HepG2 (cell line): Measurements from ENCODE around the gene CAMSAP2. TPM values are rescaled to one million over a fixed set of nuclear protein-coding genes. Genes with fewer than 3 reads are reported as not detected.

Experiments
- ATF7-NPFF ChIP-seq: sonication (generic); formaldehyde crosslinking; IDR thresholded peaks from 2 replicates; pipeline ENCODE4 v1.8.1; 2023; ENCODE audit warnings: mild to moderate bottlenecking, low read depth, missing genetic modification reagents, moderate library complexity
- BCL6 ChIP-seq: IDR thresholded peaks from 2 replicates; pipeline ENCODE4 v1.6.1; 2016; ENCODE audit warnings: missing genetic modification reagents, missing compliant biosample characterization
- PPARG ChIP-seq: conservative IDR thresholded peaks from 2 replicates; pipeline ENCODE4 v1.6.1; 2016; ENCODE audit warnings: missing biosample characterization, missing genetic modification reagents
- REXO4 ChIP-seq: sonication (generic); formaldehyde crosslinking; IDR thresholded peaks from 2 replicates; pipeline ENCODE4 v1.8.0; 2022; ENCODE audit warnings: missing genetic modification reagents, mild to moderate bottlenecking, borderline replicate concordance
- SP140L ChIP-seq: sonication (generic); formaldehyde crosslinking; IDR thresholded peaks from 2 replicates; pipeline ENCODE4 v1.4.0; 2020; ENCODE audit warnings: missing genetic modification reagents, borderline replicate concordance
- SPEN ChIP-seq: sonication (generic); formaldehyde crosslinking; IDR thresholded peaks from 2 replicates; pipeline ENCODE4 v1.5.1; 2020; ENCODE audit warnings: low read depth, mild to moderate bottlenecking, missing genetic modification reagents
- ZBTB10 ChIP-seq: sonication (generic); formaldehyde crosslinking; IDR thresholded peaks from 2 replicates; pipeline ENCODE4 v1.4.0; 2020; ENCODE audit warnings: missing genetic modification reagents, borderline replicate concordance
- ZBTB8A ChIP-seq: sonication (generic); formaldehyde crosslinking; IDR thresholded peaks from 2 replicates; pipeline ENCODE4 v1.4.0; 2020; ENCODE audit warnings: mild to moderate bottlenecking, low read depth, missing genetic modification reagents, borderline replicate concordance
- ZFYVE20 ChIP-seq: sonication (generic); formaldehyde crosslinking; IDR thresholded peaks from 2 replicates; pipeline ENCODE4 v1.8.0; 2023; ENCODE audit warnings: low read depth, mild to moderate bottlenecking, moderate library complexity, missing genetic modification reagents, borderline replicate concordance
- ZNF234 ChIP-seq: sonication (generic); formaldehyde crosslinking; conservative IDR thresholded peaks from 2 replicates; pipeline ENCODE4 v1.5.1; 2020; ENCODE audit warnings: mild to moderate bottlenecking, missing genetic modification reagents
- ZNF558 ChIP-seq: sonication (generic); formaldehyde crosslinking; IDR thresholded peaks from 2 replicates; pipeline ENCODE4 v1.9.0; 2022; ENCODE audit warnings: mild to moderate bottlenecking, missing genetic modification reagents, borderline replicate concordance
- ZNF720 ChIP-seq: sonication (generic); formaldehyde crosslinking; IDR thresholded peaks from 2 replicates; pipeline ENCODE4 v1.4.0; 2020; ENCODE audit warnings: missing genetic modification reagents
- polyA plus RNA-seq, 8 experiments: library from polyadenylated mRNA; depleted of rRNA in 3 of 8; stranded (reverse) in 7 of 8; unstranded in 1 of 8; fragments of >200 nt; fragmentation: Illumina TruSeq in 4 of 8; extraction: Trizol in 4 of 8; gene quantifications; 2 replicates each; pipeline versions ENCODE4 v1.2.1 to v1.2.3, GENCODE V29; 2011 to 2016; ENCODE audit warnings: low read depth in 4 of 8, missing spikeins in 1 of 8, mixed read lengths in 1 of 8; ENCODE audit not compliant: insufficient read depth in 1 of 8
- total RNA-seq, 5 experiments: library from RNA; depleted of rRNA; stranded (reverse); fragments of >200 nt; fragmentation: Illumina TruSeq; extraction: Trizol; gene quantifications; 2 replicates each; pipeline ENCODE4 v1.2.3, GENCODE V29; 2016; ENCODE audit warnings: low read depth in 1 of 5
- TF ChIP-seq, protein P1 (sequence below): sonication (generic); formaldehyde crosslinking; IDR thresholded peaks from 2 replicates; pipeline ENCODE4 v1.9.0; 2021; ENCODE audit warnings: missing genetic modification reagents, mild to moderate bottlenecking, borderline replicate concordance
- TF ChIP-seq, protein P2 (sequence below): IDR thresholded peaks from 2 replicates; pipeline ENCODE4 v1.6.1; 2012; ENCODE audit warnings: low read depth, low read length, improper control_type of control experiment
- TF ChIP-seq, protein P3 (sequence below): sonication (generic); formaldehyde crosslinking; IDR thresholded peaks from 2 replicates; pipeline ENCODE4 v1.5.1; 2020; ENCODE audit warnings: missing genetic modification reagents, mild to moderate bottlenecking, borderline replicate concordance
- TF ChIP-seq, protein P4 (sequence below): sonication (generic); formaldehyde crosslinking; IDR thresholded peaks from 2 replicates; pipeline ENCODE4 v1.5.0; 2020; ENCODE audit warnings: missing genetic modification reagents, mild to moderate bottlenecking, borderline replicate concordance
- TF ChIP-seq, protein P5 (sequence below): sonication (generic); formaldehyde crosslinking; IDR thresholded peaks from 2 replicates; pipeline ENCODE4 v1.8.1; 2022; ENCODE audit warnings: mild to moderate bottlenecking, missing genetic modification reagents

Gene CAMSAP2
- total and polyA plus RNA-seq, 2 of the 13 experiments (the other 11 are each of a cell fraction or from before 2014, with no cell fraction given) = 3.4 to 8.2 TPM

GRCh38 chr1:200890818-200891773, 152.4 kb downstream of the CAMSAP2 start (continued):
- TF ChIP-seq ZBTB8A (CRISPR knock-in tag) = 0 out of 2 replicates have a peak, but pooled peaks have one; percentile 48
- no peak for TF ChIP-seq ZNF720 (CRISPR knock-in tag)
- TF ChIP-seq ZNF558 (CRISPR knock-in tag) = 0 out of 2 replicates have a peak, but pooled peaks have one; percentile 38
- peak; percentile 42; the same call in 1 of the 2 replicates for TF ChIP-seq PPARG
- no peak for TF ChIP-seq REXO4 (CRISPR knock-in tag)
- TF ChIP-seq SP140L (CRISPR knock-in tag) = no peak
- TF ChIP-seq ZNF234 (CRISPR knock-in tag) = peak; percentile 52; the same call in 1 of the 2 replicates
- TF ChIP-seq, protein P1, sequence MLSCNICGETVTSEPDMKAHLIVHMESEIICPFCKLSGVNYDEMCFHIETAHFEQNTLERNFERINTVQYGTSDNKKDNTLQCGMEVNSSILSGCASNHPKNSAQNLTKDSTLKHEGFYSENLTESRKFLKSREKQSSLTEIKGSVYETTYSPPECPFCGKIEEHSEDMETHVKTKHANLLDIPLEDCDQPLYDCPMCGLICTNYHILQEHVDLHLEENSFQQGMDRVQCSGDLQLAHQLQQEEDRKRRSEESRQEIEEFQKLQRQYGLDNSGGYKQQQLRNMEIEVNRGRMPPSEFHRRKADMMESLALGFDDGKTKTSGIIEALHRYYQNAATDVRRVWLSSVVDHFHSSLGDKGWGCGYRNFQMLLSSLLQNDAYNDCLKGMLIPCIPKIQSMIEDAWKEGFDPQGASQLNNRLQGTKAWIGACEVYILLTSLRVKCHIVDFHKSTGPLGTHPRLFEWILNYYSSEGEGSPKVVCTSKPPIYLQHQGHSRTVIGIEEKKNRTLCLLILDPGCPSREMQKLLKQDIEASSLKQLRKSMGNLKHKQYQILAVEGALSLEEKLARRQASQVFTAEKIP (CRISPR knock-in tag) = no peak
- TF ChIP-seq, protein P2, sequence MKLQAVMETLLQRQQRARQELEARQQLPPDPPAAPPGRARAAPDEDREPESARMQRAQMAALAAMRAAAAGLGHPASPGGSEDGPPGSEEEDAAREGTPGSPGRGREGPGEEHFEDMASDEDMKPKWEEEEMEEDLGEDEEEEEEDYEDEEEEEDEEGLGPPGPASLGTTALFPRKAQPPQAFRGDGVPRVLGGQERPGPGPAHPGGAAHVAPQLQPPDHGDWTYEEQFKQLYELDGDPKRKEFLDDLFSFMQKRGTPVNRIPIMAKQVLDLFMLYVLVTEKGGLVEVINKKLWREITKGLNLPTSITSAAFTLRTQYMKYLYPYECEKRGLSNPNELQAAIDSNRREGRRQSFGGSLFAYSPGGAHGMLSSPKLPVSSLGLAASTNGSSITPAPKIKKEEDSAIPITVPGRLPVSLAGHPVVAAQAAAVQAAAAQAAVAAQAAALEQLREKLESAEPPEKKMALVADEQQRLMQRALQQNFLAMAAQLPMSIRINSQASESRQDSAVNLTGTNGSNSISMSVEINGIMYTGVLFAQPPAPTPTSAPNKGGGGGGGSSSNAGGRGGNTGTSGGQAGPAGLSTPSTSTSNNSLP = no peak
- TF ChIP-seq ATF7-NPFF (CRISPR knock-in tag) = peak; percentile 37
- TF ChIP-seq, protein P3, sequence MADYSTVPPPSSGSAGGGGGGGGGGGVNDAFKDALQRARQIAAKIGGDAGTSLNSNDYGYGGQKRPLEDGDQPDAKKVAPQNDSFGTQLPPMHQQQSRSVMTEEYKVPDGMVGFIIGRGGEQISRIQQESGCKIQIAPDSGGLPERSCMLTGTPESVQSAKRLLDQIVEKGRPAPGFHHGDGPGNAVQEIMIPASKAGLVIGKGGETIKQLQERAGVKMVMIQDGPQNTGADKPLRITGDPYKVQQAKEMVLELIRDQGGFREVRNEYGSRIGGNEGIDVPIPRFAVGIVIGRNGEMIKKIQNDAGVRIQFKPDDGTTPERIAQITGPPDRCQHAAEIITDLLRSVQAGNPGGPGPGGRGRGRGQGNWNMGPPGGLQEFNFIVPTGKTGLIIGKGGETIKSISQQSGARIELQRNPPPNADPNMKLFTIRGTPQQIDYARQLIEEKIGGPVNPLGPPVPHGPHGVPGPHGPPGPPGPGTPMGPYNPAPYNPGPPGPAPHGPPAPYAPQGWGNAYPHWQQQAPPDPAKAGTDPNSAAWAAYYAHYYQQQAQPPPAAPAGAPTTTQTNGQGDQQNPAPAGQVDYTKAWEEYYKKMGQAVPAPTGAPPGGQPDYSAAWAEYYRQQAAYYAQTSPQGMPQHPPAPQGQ (CRISPR knock-in tag) = no peak
- TF ChIP-seq SPEN (CRISPR knock-in tag) = 0 out of 2 replicates have a peak, but pooled peaks have one; percentile 29
- TF ChIP-seq, protein P4, sequence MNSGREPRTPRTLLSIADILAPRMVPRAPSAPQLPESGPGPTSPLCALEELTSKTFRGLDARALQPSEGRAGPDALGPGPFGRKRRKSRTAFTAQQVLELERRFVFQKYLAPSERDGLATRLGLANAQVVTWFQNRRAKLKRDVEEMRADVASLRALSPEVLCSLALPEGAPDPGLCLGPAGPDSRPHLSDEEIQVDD (CRISPR knock-in tag) = no peak
- no peak for TF ChIP-seq ZFYVE20 (CRISPR knock-in tag)
- TF ChIP-seq, protein P5, sequence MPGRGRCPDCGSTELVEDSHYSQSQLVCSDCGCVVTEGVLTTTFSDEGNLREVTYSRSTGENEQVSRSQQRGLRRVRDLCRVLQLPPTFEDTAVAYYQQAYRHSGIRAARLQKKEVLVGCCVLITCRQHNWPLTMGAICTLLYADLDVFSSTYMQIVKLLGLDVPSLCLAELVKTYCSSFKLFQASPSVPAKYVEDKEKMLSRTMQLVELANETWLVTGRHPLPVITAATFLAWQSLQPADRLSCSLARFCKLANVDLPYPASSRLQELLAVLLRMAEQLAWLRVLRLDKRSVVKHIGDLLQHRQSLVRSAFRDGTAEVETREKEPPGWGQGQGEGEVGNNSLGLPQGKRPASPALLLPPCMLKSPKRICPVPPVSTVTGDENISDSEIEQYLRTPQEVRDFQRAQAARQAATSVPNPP (CRISPR knock-in tag) = no peak
- no peak for TF ChIP-seq ZBTB10 (CRISPR knock-in tag)
- no peak; the same call in 1 of the 2 replicates for TF ChIP-seq BCL6
